ENCODE data around the gene EPHA6.
"Not testable (repeated sequence)": the region's sequence is repeated elsewhere in the genome, so short reads cannot be mapped to it uniquely, and the experiment has no call there.

Gene EPHA6

GRCh38 chr3:96915445-96915844 is 101.1 kb downstream of the EPHA6 start:
- no peak for DNase-seq (ENCODE audit: low read depth in 2 of 2)

GRCh38 chr3:96931119-96931862 is 116.9 kb downstream of the EPHA6 start:
- DNase-seq (ENCODE audit: low read depth in 2 of 2): no peak

GRCh38 chr3:96942131-96942530 is 127.7 kb downstream of the EPHA6 start:
- DNase-seq (ENCODE audit: low read depth in 2 of 2): not testable (repeated sequence)

- DNase-seq (ENCODE audit: low read depth in 2 of 2): no peak
Measured at GRCh38 chr3:96958856-96959255, 144.5 kb downstream of the EPHA6 start.

- no peak for DNase-seq (ENCODE audit: low read depth in 2 of 2)
Measured at GRCh38 chr3:96959474-96959873, 145.1 kb downstream of the EPHA6 start.

- DNase-seq (ENCODE audit: low read depth in 2 of 2): no peak
Measured at GRCh38 chr3:96959901-96960641, 145.7 kb downstream of the EPHA6 start.

- DNase-seq (ENCODE audit: low read depth in 2 of 2): no peak
Measured at GRCh38 chr3:96960661-96961330, 146.4 kb downstream of the EPHA6 start.

GRCh38 chr3:96961576-96961975 is 147.2 kb downstream of the EPHA6 start:
- DNase-seq (ENCODE audit: low read depth in 2 of 2): no peak

GRCh38 chr3:96966181-96966929 is 152.0 kb downstream of the EPHA6 start:
- no peak for DNase-seq (ENCODE audit: low read depth in 2 of 2)

GRCh38 chr3:96970211-96970610 is 155.8 kb downstream of the EPHA6 start:
- no peak for DNase-seq (ENCODE audit: low read depth in 2 of 2)

- no peak for DNase-seq (ENCODE audit: low read depth in 2 of 2)
Measured at GRCh38 chr3:96977671-96978070, 163.3 kb downstream of the EPHA6 start.

GRCh38 chr3:96983716-96984115 is 169.3 kb downstream of the EPHA6 start:
- DNase-seq (ENCODE audit: low read depth in 2 of 2): not testable (repeated sequence)

- no peak for DNase-seq (ENCODE audit: low read depth in 2 of 2)
Measured at GRCh38 chr3:96986241-96986640, 171.8 kb downstream of the EPHA6 start.

GRCh38 chr3:96991231-96991630 is 176.8 kb downstream of the EPHA6 start:
- no peak for DNase-seq (ENCODE audit: low read depth in 2 of 2)

- DNase-seq (ENCODE audit: low read depth in 2 of 2): no peak
Measured at GRCh38 chr3:96991800-96992365, 177.5 kb downstream of the EPHA6 start.

GRCh38 chr3:96994988-96995387 is 180.6 kb downstream of the EPHA6 start:
- DNase-seq (ENCODE audit: low read depth in 2 of 2): no peak

- no peak for DNase-seq (ENCODE audit: low read depth in 2 of 2)
Measured at GRCh38 chr3:96996009-96996408, 181.6 kb downstream of the EPHA6 start.

GRCh38 chr3:97001611-97002010 is 187.2 kb downstream of the EPHA6 start:
- DNase-seq (ENCODE audit: low read depth in 2 of 2): no peak

- DNase-seq (ENCODE audit: low read depth in 2 of 2): no peak
Measured at GRCh38 chr3:97009427-97010019, 195.1 kb downstream of the EPHA6 start.

GRCh38 chr3:97010881-97011657 is 196.7 kb downstream of the EPHA6 start:
- DNase-seq (ENCODE audit: low read depth in 2 of 2): no peak

All from stimulated activated CD4-positive, alpha-beta T cell treated with anti-CD3 and anti-CD28 coated beads, Interleukin-1b, Interleukin-23, amount 100 ng/mL, for 1 hour (primary cell).